Activated naive CD4-positive, alpha-beta T cell treated with anti-CD3 and anti-CD28 coated beads, Interleukin-2, amount 10 ng/mL, durations not matched to agents 7 days and 5 days (primary cell): ENCODE measurements around the gene SRGAP3.

Experiments used
- CTCF ChIA-PET: fragments of 350-600 bp; sonication (Branson Sonifier 250); formaldehyde crosslinking; loops from one replicate; lab custom pipeline; 2021; ENCODE audit warnings: antibody characterized with exemption; lab: Charles Lee
- DNase-seq: peaks from one replicate; pipeline ENCODE4 v3.0.0-alpha.2; 2020
- H3K27ac Mint-ChIP-seq: one replicate; pipeline ENCODE4 v1.8.0; 2021; ENCODE audit warnings: mild to moderate bottlenecking, moderate library complexity, mixed read lengths
- H3K27me3 Mint-ChIP-seq: one replicate; pipeline ENCODE4 v1.8.0; 2021; ENCODE audit warnings: mild to moderate bottlenecking, mixed read lengths
- H3K36me3 Mint-ChIP-seq: one replicate; pipeline ENCODE4 v1.8.0; 2021; ENCODE audit warnings: mixed read lengths
- H3K4me1 Mint-ChIP-seq: one replicate; pipeline ENCODE4 v1.8.0; 2021; ENCODE audit warnings: mixed read lengths
- H3K4me3 Mint-ChIP-seq: one replicate; pipeline ENCODE4 v1.8.0; 2021; ENCODE audit warnings: mild to moderate bottlenecking, moderate library complexity, mixed read lengths
- H3K9me3 Mint-ChIP-seq: one replicate; pipeline ENCODE4 v1.8.0; 2021; ENCODE audit warnings: mixed read lengths

The SRGAP3 gene

DNA sequence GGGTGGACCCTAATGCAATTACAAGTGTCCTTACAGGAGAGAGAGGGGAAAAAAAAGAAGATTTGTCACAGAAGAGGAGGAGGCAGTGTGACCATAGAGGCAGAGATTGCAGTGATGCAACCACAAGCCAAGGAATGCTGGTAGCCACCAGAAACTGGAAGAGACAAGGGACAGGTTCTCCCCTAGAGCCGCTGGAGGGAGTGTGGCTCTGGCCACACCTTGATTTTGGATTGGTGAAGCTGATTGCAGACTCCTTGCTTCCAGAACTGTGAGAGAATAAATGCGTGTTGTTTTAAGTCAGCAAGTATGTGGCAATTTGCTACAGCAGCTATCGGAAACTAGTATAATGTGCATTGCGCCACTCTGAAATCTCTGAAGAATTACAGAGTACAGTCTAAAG lies 110.1 kb downstream of the SRGAP3 start:
- Mint-ChIP-seq H3K27me3 (peaks cover 48% of the 10 kb centered on the region), H3K36me3 (no peaks in the 10 kb centered on the region)
- CTCF ChIA-PET, result interaction anchor here (0.8 kb wide), 1 partner anchor 8 kb away, joined by 3 read pairs; no protein-coding TSS in a partner anchor

DNA sequence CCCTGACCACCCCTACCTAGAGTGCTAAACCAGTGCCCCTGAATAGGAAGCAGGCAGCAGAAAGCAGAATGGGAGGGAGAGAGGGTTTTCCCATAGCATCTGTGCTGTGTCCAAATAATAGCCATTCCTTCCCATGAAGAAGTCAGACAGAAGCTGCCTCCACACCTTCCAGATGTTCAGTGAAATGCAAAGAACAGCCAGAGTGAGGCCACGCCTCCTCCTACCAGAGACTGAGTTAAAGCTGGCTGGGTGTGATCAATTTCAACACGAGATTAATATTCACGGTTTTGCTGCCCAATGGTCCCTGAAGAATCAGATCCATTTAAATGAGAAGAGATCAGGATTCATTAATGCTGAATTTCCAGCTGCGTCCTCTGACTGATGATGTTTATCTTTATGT lies 111.8 kb downstream of the SRGAP3 start:
- Mint-ChIP-seq H3K9me3 (no peaks in the 10 kb centered on the region), H3K27ac (no peak overlapping the region), H3K36me3 (no peaks in the 10 kb centered on the region), H3K4me3 (no peak overlapping the region), H3K4me1 (no peaks in the 10 kb centered on the region), H3K27me3 (peaks cover 46% of the 10 kb centered on the region)
- CTCF ChIA-PET, result interaction anchor here (1.1 kb wide), 1 partner anchor 166 kb away, joined by 3 read pairs; no protein-coding TSS in a partner anchor
- no peak for DNase-seq

More for the DNA sequence above, 110.1 kb downstream of the SRGAP3 start:
- no peak for DNase-seq
- no peak overlapping the region for H3K27ac Mint-ChIP-seq
- no peak overlapping the region for H3K4me3 Mint-ChIP-seq
- H3K9me3 Mint-ChIP-seq, result no peaks in the 10 kb centered on the region
- H3K4me1 Mint-ChIP-seq, result no peaks in the 10 kb centered on the region

DNA sequence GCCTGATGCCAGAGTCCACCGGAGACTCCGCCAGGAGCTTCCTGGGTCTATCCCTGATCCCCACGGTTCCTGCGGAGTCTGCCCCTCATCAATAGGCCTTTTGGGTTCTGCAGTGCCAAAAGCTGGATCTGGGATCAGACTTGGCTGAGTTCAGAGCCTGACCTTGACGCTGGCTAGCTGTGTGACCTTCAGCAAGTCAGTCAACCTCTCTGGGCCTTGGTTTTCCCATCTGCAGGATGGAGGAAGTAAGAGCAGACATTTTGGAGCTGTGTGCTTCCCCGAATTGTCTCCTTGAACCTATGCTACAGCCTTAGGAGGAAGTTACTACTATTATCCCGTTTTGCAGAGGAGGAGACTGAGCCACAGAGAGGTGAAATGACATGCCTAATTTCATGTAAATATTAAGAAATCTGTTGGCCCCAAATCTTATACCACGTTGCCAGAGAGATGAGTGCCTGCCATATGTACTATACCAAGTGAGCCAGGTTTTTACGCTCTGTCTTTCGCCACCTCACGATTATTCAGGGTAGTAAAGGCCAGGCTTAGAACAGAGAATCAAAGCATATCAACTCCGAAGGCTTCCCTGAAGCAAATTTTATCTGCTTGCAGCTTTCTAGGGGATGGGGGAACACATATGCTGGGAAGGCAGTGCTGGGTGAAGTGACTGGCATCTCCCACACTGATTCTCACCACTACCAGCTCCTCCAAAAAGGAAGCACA lies 112.5 kb downstream of the SRGAP3 start:
- no peak overlapping the region for H3K4me3 Mint-ChIP-seq
- no peaks in the 10 kb centered on the region for H3K4me1 Mint-ChIP-seq
- H3K9me3 Mint-ChIP-seq, result no peaks in the 10 kb centered on the region
- DNase-seq, result no peak
- H3K27me3 Mint-ChIP-seq, result peaks cover 46% of the 10 kb centered on the region
- CTCF ChIA-PET, result interaction anchor here (1.1 kb wide), 1 partner anchor 167 kb away, joined by 3 read pairs; no protein-coding TSS in a partner anchor
- no peaks in the 10 kb centered on the region for H3K36me3 Mint-ChIP-seq
- H3K27ac Mint-ChIP-seq, result no peak overlapping the region

DNA sequence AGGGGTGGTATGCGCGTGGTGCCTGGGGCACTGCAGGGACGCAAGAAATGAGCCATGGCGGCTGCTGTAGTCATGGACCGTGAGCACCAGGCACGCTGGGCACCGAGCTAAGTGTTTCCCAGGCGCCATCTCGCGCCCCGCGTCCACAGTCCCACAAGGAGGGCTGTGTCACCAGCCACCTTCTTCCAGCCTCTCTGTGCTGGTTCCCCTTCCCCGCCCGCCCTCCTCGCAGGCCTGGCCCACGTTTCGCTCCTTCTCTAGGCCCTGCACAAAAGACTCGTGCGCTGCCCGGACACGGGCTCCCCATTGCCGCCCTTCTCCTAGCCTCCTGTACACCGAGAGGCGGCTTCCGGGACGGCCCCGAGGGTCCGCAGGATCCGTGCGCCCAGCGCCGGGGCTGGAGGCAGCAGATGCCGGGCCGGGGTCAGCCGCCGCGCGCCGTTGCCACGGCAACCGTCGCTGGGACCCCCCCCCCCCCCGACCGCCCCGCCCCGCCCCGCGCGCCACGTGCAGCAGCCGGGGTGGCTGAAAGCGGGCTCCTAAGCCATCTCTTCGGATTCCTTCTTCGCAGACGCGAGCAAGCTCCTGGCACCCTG lies 113.4 kb downstream of the SRGAP3 start:
- Mint-ChIP-seq H3K27me3 (peaks cover 50% of the 10 kb centered on the region), H3K9me3 (no peaks in the 10 kb centered on the region), H3K27ac (no peak overlapping the region), H3K4me3 (no peak overlapping the region), H3K4me1 (no peaks in the 10 kb centered on the region), H3K36me3 (no peaks in the 10 kb centered on the region)
- DNase-seq, result peak; percentile 29
- CTCF ChIA-PET, result no interaction called here

- Mint-ChIP-seq H3K9me3 (no peaks in the 10 kb centered on the region), H3K4me3 (no peak overlapping the region), H3K27ac (no peak overlapping the region), H3K36me3 (no peaks in the 10 kb centered on the region), H3K4me1 (no peaks in the 10 kb centered on the region), H3K27me3 (peaks cover 50% of the 10 kb centered on the region)
- no peak for DNase-seq
- CTCF ChIA-PET, result no interaction called here
Measured at GRCh38 chr3:9135526-9135925, 113.9 kb downstream of the SRGAP3 start.

GRCh38 chr3:9133656-9134055 lies 115.8 kb downstream of the SRGAP3 start:
- Mint-ChIP-seq H3K36me3 (no peaks in the 10 kb centered on the region), H3K27ac (no peak overlapping the region), H3K4me3 (no peak overlapping the region), H3K4me1 (peaks cover under 1% of the 10 kb centered on the region), H3K9me3 (no peaks in the 10 kb centered on the region), H3K27me3 (peaks cover 42% of the 10 kb centered on the region)
- no peak for DNase-seq
- CTCF ChIA-PET, result no interaction called here

GRCh38 chr3:9130345-9131305 lies 118.8 kb downstream of the SRGAP3 start:
- Mint-ChIP-seq H3K4me1 (peaks cover 2% of the 10 kb centered on the region), H3K9me3 (no peaks in the 10 kb centered on the region), H3K4me3 (no peak overlapping the region), H3K27ac (no peak overlapping the region), H3K36me3 (no peaks in the 10 kb centered on the region), H3K27me3 (peaks cover 20% of the 10 kb centered on the region)
- CTCF ChIA-PET, result interaction anchor here (1.0 kb wide), 1 partner anchor 9 kb away, joined by 3 read pairs; no protein-coding TSS in a partner anchor
- DNase-seq, result no peak

DNA sequence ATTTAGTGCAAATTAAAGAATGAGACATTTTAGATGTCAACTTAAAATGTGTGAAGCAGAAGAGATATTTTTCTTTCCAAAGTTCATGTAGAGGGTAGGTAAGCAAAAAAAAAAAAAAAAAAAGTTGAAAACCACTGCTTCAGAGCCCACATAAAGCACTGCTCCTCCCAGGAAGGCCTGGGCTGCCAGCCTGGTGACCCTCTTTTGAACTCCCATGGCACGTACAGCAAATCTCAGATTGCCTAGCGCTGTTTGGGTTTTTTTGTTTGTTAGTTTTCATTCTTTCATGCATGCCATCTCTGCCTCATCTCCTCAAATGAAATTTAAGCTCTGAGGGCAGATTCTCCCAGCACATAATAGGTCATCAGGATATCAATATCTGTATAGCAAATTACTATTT lies 120.1 kb downstream of the SRGAP3 start:
- H3K27ac Mint-ChIP-seq, result no peak overlapping the region
- CTCF ChIA-PET, result no interaction called here

GRCh38 chr3:9125278-9125951 lies 124.0 kb downstream of the SRGAP3 start:
- Mint-ChIP-seq H3K27ac (no peak overlapping the region), H3K27me3 (no peaks in the 10 kb centered on the region)
- CTCF ChIA-PET, result interaction anchor here (1.0 to 1.4 kb wide), 2 partner anchors 9 to 17 kb away, joined by 3 read pairs; no protein-coding TSS in a partner anchor

More for the DNA sequence above, 120.1 kb downstream of the SRGAP3 start:
- DNase-seq, result no peak
- peaks cover 2% of the 10 kb centered on the region for H3K4me1 Mint-ChIP-seq
- H3K36me3 Mint-ChIP-seq, result no peaks in the 10 kb centered on the region
- H3K27me3 Mint-ChIP-seq, result peaks cover 10% of the 10 kb centered on the region
- H3K9me3 Mint-ChIP-seq, result no peaks in the 10 kb centered on the region
- H3K4me3 Mint-ChIP-seq, result no peak overlapping the region

GRCh38 chr3:9124730-9125129 lies 124.7 kb downstream of the SRGAP3 start:
- no peaks in the 10 kb centered on the region for H3K27me3 Mint-ChIP-seq
- peaks cover 2% of the 10 kb centered on the region for H3K4me1 Mint-ChIP-seq
- no peak overlapping the region for H3K4me3 Mint-ChIP-seq
- H3K36me3 Mint-ChIP-seq, result no peaks in the 10 kb centered on the region
- no peak for DNase-seq
- CTCF ChIA-PET, result interaction anchor here (1.4 kb wide), 1 partner anchor 16 kb away, joined by 3 read pairs; no protein-coding TSS in a partner anchor
- H3K27ac Mint-ChIP-seq, result no peak overlapping the region
- H3K9me3 Mint-ChIP-seq, result no peaks in the 10 kb centered on the region

More at GRCh38 chr3:9125278-9125951, 124.0 kb downstream of the SRGAP3 start:
- H3K4me3 Mint-ChIP-seq, result no peak overlapping the region
- H3K36me3 Mint-ChIP-seq, result no peaks in the 10 kb centered on the region
- no peaks in the 10 kb centered on the region for H3K9me3 Mint-ChIP-seq
- H3K4me1 Mint-ChIP-seq, result peaks cover 2% of the 10 kb centered on the region
- no peak for DNase-seq

- H3K27ac Mint-ChIP-seq, result no peak overlapping the region
- H3K27me3 Mint-ChIP-seq, result no peaks in the 10 kb centered on the region
- no peaks in the 10 kb centered on the region for H3K36me3 Mint-ChIP-seq
- DNase-seq, result no peak
- no peaks in the 10 kb centered on the region for H3K9me3 Mint-ChIP-seq
- peaks cover 2% of the 10 kb centered on the region for H3K4me1 Mint-ChIP-seq
- H3K4me3 Mint-ChIP-seq, result no peak overlapping the region
- CTCF ChIA-PET, result interaction anchor here (1.4 kb wide), 1 partner anchor 15 kb away, joined by 3 read pairs; no protein-coding TSS in a partner anchor
Measured at GRCh38 chr3:9123840-9124239, 125.6 kb downstream of the SRGAP3 start.

GRCh38 chr3:9122732-9123364 lies 126.6 kb downstream of the SRGAP3 start:
- no peaks in the 10 kb centered on the region for H3K27me3 Mint-ChIP-seq
- DNase-seq, result no peak
- no peaks in the 10 kb centered on the region for H3K9me3 Mint-ChIP-seq
- CTCF ChIA-PET, result no interaction called here
- H3K4me1 Mint-ChIP-seq, result no peaks in the 10 kb centered on the region
- H3K36me3 Mint-ChIP-seq, result no peaks in the 10 kb centered on the region
- H3K27ac Mint-ChIP-seq, result no peak overlapping the region
- H3K4me3 Mint-ChIP-seq, result no peak overlapping the region

GRCh38 chr3:9121366-9122001 lies 128.0 kb downstream of the SRGAP3 start:
- no peak overlapping the region for H3K4me3 Mint-ChIP-seq
- H3K27ac Mint-ChIP-seq, result no peak overlapping the region
- no peaks in the 10 kb centered on the region for H3K36me3 Mint-ChIP-seq
- H3K9me3 Mint-ChIP-seq, result no peaks in the 10 kb centered on the region
- H3K27me3 Mint-ChIP-seq, result no peaks in the 10 kb centered on the region
- H3K4me1 Mint-ChIP-seq, result no peaks in the 10 kb centered on the region
- CTCF ChIA-PET, result no interaction called here
- no peak for DNase-seq
